Anterior cingulate cortex (tissue), 58 donors: ENCODE results near the gene ATCAY.
"Not testable (repeated sequence)": the region's sequence is repeated elsewhere in the genome, so short reads cannot be mapped to it uniquely, and the experiment has no call there.

Experiments used
- DNase-seq, 58 donors: peaks; one replicate each; lab custom pipeline; 2025; lab: John Stamatoyannopoulos, UW

The ATCAY gene

DNA sequence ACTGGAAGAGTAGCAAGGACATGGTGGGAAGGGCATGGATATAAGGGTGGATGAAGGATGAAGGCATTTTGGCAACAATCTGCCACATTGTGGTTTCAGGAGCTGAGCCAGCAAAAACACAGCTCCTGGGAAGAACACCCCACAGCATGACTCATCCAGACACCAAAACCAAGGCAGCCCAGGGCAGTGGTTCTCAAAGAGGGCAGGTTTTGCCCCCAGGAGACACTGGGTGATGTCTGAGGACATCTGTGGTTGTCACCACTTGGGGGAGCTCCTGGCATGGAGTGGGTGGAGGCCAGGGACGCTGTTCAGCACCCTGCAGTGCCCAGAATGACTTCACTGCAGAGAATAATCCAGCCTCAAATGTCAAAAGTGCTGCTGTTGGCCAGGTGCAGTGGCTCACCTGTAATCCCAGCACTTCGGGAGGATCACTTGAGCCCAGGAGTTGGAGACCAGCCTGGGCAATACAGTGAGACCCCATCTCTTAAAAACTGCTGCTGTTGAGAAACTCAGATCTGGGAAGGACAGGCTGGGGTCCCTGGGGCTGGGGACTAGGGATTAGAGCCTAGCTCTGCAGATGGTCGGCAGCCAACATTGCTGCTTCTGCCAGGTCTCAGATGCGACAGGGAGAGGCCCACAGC lies 27.8 kb upstream of the ATCAY start:
- no peak for DNase-seq

- DNase-seq, result no peak
Measured at GRCh38 chr19:3855320-3855719, 25.2 kb upstream of the ATCAY start.

GRCh38 chr19:3857449-3858003 lies 23.0 kb upstream of the ATCAY start:
- DNase-seq, result peak in 10 of 58 donors; percentile 3 to 48 (median 16)

- no peak for DNase-seq
Measured at GRCh38 chr19:3860499-3860898, 20.0 kb upstream of the ATCAY start.

GRCh38 chr19:3862826-3863500 lies 17.5 kb upstream of the ATCAY start:
- no peak for DNase-seq

DNA sequence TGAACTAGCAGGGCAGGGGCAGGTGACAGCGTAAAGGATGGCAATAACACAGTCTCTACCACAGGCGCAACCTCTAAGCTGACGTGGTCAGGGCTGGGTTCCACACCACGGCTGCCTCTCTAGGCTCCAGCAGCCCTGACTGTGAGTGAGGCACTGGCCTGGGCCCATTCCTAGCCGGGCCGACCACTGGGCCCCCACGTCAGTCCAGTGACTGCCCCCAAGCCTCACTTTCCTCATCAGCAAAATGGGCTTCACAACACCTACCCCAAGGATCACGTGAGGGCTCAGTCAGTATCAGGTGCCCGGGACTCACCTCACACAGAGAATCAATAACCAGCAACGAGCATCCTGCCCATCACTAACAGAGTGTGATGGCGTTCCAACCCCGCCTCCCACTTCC lies 16.8 kb upstream of the ATCAY start:
- no peak for DNase-seq

- no peak for DNase-seq
Measured at GRCh38 chr19:3866910-3867638, 13.4 kb upstream of the ATCAY start.

DNA sequence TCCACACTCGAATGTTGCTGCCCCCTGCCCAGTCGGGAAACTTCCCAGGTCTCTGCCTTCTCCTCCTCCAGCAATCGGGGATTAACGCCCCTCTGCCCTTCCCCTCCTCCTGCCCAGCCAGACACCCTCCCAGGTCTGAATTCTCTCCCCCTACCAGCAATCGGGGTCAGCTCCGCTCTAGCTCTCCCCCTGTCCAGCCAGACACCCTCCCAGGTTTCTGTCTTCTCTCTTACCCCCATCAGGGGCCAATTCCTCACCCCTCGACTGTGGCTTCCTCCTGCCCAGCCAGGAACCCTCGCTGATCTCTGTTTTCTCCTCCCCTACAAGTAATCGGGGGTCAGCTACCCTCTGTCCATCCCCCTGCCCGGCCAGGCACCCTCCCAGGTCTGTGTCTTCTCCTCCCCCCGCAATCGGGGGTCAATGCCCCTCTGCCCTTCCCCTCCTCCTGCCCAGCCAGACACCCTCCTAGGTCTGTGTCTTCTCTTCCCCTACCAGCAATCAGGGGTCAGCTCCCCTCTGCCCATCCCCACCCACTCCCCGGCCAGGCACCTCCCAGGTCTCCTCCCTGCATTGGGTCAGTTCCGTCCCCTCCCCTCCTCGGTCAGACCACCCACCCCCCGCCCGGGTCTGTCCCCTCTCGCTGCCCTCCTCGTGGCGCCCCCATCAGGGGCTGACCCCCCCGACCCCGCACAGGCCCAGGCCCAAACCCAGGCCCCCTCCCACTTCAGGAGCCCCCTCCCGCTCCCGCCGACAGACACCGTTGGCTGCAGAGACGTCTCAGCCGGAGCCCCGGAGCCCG lies 12.3 kb upstream of the ATCAY start:
- peak in 1 of 58 donors; percentile 27 for DNase-seq

DNA sequence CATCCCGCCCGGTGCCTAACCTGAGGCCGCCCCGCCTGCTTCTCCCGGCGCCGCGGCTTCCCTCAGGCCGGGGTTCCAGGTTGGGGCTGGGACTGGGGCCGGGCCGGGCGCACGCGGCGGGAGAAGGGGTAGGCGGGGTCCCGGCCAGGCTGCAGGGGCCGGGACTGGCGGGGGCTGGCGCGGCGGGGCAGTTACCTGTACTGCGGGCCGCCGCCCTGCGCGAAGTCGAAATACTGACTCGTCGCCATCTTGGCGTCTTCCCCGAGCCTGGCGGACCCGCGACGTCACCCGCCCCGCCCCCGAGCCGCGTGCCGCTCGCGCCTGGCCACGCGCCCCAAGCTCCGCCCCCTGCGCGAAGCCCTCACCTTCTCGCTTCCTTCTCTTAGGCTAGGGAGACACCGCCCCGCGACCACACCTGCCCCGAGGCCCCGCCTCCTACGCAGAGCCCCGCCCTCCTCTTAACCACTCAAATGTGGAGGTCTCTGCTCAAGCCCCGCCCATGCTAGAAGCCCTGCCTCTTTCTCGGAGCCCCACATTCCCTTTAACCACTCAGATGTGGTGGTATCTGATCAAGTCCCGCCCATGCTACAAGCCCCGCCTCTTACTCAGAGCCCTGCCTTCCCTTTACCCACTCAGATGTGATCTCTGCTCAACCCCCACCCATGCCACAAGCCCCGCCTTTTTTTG lies 11.6 kb upstream of the ATCAY start, which contains the start of gene ZFR2:
Gene ZFR2 (minus strand): TSS at position 269 of the 687 bp plus-strand sequence. CDS start 21 bp downstream, at position 248.
- DNase-seq, result peak in 26 of 58 donors; percentile 8 to 62 (median 25)

DNA sequence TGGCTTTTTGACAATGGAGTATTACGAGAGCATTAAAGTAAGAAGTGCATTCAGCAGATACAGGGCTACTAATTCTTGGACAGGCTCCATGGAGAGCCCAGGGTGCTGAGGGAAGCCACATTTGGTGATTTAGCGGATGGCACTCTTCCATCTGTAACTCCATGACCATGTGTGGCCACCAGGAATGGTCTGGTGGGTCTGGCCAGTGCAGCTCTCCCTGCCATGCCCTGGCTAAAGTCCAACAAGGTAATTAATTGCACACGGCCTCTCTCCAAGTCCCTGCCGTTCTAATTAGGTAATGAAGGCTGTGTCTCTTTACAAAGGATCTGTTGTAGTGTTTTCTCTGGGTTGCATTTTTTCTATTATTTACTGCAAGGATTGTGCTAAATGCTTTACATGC lies 7.3 kb upstream of the ATCAY start:
- no peak for DNase-seq

DNA sequence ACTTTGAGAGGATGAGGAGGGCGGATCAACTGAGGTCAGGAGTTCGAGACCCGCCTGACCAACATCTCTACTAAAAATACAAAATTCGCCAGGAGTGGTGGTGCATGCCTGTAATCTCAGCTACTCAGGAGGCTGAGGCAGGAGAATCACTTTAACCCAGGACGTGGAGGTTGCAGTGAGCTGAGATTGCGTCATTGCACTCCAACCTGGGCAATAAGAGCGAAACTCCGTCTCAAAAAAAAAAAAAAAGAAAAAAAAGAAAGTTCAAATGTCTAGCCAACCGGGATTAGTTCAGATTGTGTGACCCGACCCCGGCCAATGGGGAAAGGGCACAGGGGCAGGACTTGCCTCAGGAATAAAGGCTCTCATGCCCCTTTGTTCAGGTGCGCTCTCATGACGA lies 5.8 kb upstream of the ATCAY start:
- not testable (repeated sequence) for DNase-seq

- no peak for DNase-seq
Measured at GRCh38 chr19:3879656-3880055, 829 bp upstream of the ATCAY start.

GRCh38 chr19:3881272-3882040 lies 971 bp downstream of the ATCAY start:
- DNase-seq, result peak in 14 of 58 donors; percentile 3 to 54 (median 22)

GRCh38 chr19:3882041-3882384 lies 1.5 kb downstream of the ATCAY start:
- peak in 2 of 58 donors; percentile 12 to 17 for DNase-seq

DNA sequence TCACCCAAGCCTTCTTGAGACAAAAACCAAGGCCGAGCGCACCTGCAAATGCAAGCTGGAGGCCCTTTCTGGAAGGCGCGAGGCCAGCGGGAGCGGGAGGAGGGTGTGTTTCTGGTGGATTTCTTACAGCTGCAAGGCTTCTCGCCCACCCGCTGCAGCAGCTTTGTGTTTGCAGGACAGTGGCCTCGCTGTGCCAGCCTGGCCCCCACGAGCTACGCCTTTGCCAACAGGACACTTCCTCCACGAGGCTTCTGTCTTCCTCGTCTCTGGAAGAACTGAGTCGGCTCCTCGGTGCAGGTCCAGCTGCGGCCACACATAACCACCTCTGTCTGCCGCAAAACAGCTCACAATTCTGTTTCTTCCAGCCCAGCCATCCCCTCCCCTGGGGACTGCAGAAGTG lies 10.1 kb downstream of the ATCAY start:
- DNase-seq, result peak in 21 of 58 donors; percentile 5 to 66 (median 23)

- no peak for DNase-seq
Measured at GRCh38 chr19:3893509-3894179, 13.2 kb downstream of the ATCAY start.

DNA sequence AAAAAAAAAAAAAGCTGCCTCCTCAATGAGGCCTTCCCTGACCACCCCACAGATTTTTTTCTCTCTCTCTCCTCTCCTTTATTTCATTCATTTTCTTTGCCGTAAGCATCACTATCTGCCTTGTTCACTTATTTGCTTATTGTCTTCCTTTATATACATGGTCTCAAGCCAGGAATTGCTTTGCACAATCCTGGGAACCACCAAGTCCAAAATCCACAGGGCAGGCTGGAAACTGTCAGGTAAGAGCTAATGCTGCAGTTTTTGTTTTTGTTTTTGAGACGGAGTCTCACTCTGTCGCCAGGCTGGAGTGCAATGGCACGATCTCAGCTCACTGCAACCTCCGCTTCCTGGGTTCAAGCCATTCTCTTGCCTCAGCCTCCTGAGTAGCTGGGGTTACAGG lies 14.5 kb downstream of the ATCAY start:
- DNase-seq, result not testable (repeated sequence)

DNA sequence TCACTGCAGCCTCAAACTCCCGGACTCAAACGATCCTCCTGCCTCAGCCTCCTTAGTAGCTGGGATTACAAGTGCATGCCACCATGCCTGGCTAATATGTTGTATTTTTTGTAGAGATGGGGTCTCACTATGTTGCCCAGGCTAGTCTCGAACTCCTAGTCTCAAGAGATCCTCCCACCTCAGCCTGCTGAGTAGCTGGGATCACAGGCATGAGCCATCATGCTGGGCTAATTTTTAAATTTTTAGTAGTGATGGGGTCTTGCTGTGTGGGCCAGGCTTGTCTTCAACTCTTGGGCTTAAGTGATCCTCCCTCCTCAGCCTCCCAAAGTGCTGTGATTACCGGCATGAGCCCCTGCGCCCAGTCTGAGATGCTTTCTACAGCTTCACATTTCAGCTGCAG lies 15.3 kb downstream of the ATCAY start:
- DNase-seq, result no peak
